ENCODE results near the gene PRPF39.

- TF ChIP-seq POLR2A (IDR thresholded peaks at IDR 0.05; ENCODE audit: extremely low read depth, insufficient read length) (no peak), CTCF (IDR thresholded peaks at IDR 0.05; ENCODE audit: low read depth, low read length) (no peak)
Observed at GRCh38 chr14:45128963-45129629, 45.2 kb downstream of the PRPF39 start.

Data from NB4 (cell line).